Right lung (tissue), 10 donors: ENCODE results near the gene PLSCR3. TPM values are rescaled to one million over a fixed set of nuclear protein-coding genes. Genes with fewer than 3 reads are reported as not detected.

Experiments used
- DNase-seq, 2 donors: peaks; one replicate each; pipeline ENCODE4 v3.0.0-alpha.2; 2013
- long read RNA-seq, 8 donors: transcript quantifications; one replicate each; lab custom pipeline, GENCODE V29; 2026
- polyA plus RNA-seq, 5 donors: library from polyadenylated mRNA; unstranded; fragments of 120-200 nt; gene quantifications; one replicate each; pipeline versions ENCODE4 v1.2.1 to v1.2.3, GENCODE V29; 2013; ENCODE audit warnings: inconsistent platforms in 1 of 5, low replicate concordance in 1 of 5; ENCODE audit not compliant: insufficient read length in 5 of 5, insufficient read depth in 1 of 5

Gene PLSCR3
- 10 to 100 TPM; 39.3 to 74.6 (median 57.6) TPM for polyA plus RNA-seq
- long read RNA-seq, donor 1, transcript PLSCR3-202 (8 exons, 2,067 nt) = major isoform, 10 of 19 reads
- long read RNA-seq, donor 1, transcript PLSCR3-212 (7 exons, 1,965 nt) = minor isoform, 6 of 19 reads
- long read RNA-seq, donor 1, partial matches to known transcripts = 0 of 19 reads
- long read RNA-seq, donor 1, other reads (novel, unspliced or antisense) = 0 of 19 reads
- long read RNA-seq, donor 2, transcript PLSCR3-209 (8 exons, 2,032 nt) = minor isoform, 6 of 30 reads
- long read RNA-seq, donor 2, transcript PLSCR3-202 (8 exons, 2,067 nt) = major isoform, 14 of 30 reads
- long read RNA-seq, donor 2, partial matches to known transcripts = 9 of 30 reads
- long read RNA-seq, donor 2, other reads (novel, unspliced or antisense) = 0 of 30 reads
- long read RNA-seq, donor 3, transcript PLSCR3-202 (8 exons, 2,067 nt) = major isoform, 8 of 64 reads
- long read RNA-seq, donor 3, partial matches to known transcripts = 48 of 64 reads
- long read RNA-seq, donor 3, other reads (novel, unspliced or antisense) = 0 of 64 reads
- long read RNA-seq, donor 4, transcript PLSCR3-202 (8 exons, 2,067 nt) = major isoform, 7 of 17 reads
- long read RNA-seq, donor 4, partial matches to known transcripts = 7 of 17 reads
- long read RNA-seq, donor 4, other reads (novel, unspliced or antisense) = 0 of 17 reads
- long read RNA-seq, donor 5, transcript PLSCR3-202 (8 exons, 2,067 nt) = major isoform, 6 of 13 reads
- long read RNA-seq, donor 5, partial matches to known transcripts = 0 of 13 reads
- long read RNA-seq, donor 5, other reads (novel, unspliced or antisense) = 0 of 13 reads
- long read RNA-seq, donor 6, transcript PLSCR3-202 (8 exons, 2,067 nt) = major isoform, 21 of 31 reads
- long read RNA-seq, donor 6, partial matches to known transcripts = 0 of 31 reads
- long read RNA-seq, donor 6, other reads (novel, unspliced or antisense) = 0 of 31 reads
- long read RNA-seq, donor 7, transcript PLSCR3-212 (7 exons, 1,965 nt) = minor isoform, 5 of 33 reads
- long read RNA-seq, donor 7, transcript PLSCR3-209 (8 exons, 2,032 nt) = major isoform, 6 of 33 reads
- long read RNA-seq, donor 7, transcript PLSCR3-202 (8 exons, 2,067 nt) = major isoform, 6 of 33 reads
- long read RNA-seq, donor 7, partial matches to known transcripts = 14 of 33 reads
- long read RNA-seq, donor 7, other reads (novel, unspliced or antisense) = 0 of 33 reads
- long read RNA-seq, donor 8, partial matches to known transcripts = 0 of 7 reads
- long read RNA-seq, donor 8, other reads (novel, unspliced or antisense) = 0 of 7 reads

GRCh38 chr17:7394452-7395191 lies at the start of gene PLSCR3:
PLSCR3 (minus strand) TSS chr17:7394525; CDS start chr17:7394110, 415 bp downstream.
- peak; percentile 84 for DNase-seq

GRCh38 chr17:7443499-7444485 lies 49.5 kb upstream of the PLSCR3 start:
- no peak for DNase-seq

- no peak for DNase-seq
Observed at GRCh38 chr17:7442142-7442541, 47.8 kb upstream of the PLSCR3 start.

GRCh38 chr17:7441266-7441665 lies 46.9 kb upstream of the PLSCR3 start:
- DNase-seq = no peak

GRCh38 chr17:7440834-7441195 lies 46.5 kb upstream of the PLSCR3 start:
- no peak for DNase-seq

- peak in 1 of 2 donors; percentile 18 for DNase-seq
Observed at GRCh38 chr17:7440113-7440833, 45.9 kb upstream of the PLSCR3 start.

- DNase-seq = no peak
Observed at GRCh38 chr17:7439462-7440112, 45.3 kb upstream of the PLSCR3 start, which contains the start of gene FGF11. FGF11 (plus strand) TSS chr17:7439512; CDS start chr17:7439621, 109 bp downstream.

- DNase-seq = no peak
Observed at GRCh38 chr17:7438656-7439460, 44.5 kb upstream of the PLSCR3 start.

GRCh38 chr17:7437950-7438614 lies 43.8 kb upstream of the PLSCR3 start:
- DNase-seq = peak in 1 of 2 donors; percentile 25

GRCh38 chr17:7437369-7437863 lies 43.1 kb upstream of the PLSCR3 start:
- DNase-seq = no peak

- peak; percentile 79 to 81 for DNase-seq
Observed at GRCh38 chr17:7436556-7437368, 42.4 kb upstream of the PLSCR3 start.

GRCh38 chr17:7435676-7436555 lies 41.6 kb upstream of the PLSCR3 start:
- DNase-seq = peak in 1 of 2 donors; percentile 18

- no peak for DNase-seq
Observed at GRCh38 chr17:7432296-7432695, 38.0 kb upstream of the PLSCR3 start.

- DNase-seq = no peak
Observed at GRCh38 chr17:7431231-7431630, 36.9 kb upstream of the PLSCR3 start.

GRCh38 chr17:7429722-7430121 lies 35.4 kb upstream of the PLSCR3 start:
- no peak for DNase-seq
